ENCODE data around the gene COL4A2.

Gene COL4A2

DNA sequence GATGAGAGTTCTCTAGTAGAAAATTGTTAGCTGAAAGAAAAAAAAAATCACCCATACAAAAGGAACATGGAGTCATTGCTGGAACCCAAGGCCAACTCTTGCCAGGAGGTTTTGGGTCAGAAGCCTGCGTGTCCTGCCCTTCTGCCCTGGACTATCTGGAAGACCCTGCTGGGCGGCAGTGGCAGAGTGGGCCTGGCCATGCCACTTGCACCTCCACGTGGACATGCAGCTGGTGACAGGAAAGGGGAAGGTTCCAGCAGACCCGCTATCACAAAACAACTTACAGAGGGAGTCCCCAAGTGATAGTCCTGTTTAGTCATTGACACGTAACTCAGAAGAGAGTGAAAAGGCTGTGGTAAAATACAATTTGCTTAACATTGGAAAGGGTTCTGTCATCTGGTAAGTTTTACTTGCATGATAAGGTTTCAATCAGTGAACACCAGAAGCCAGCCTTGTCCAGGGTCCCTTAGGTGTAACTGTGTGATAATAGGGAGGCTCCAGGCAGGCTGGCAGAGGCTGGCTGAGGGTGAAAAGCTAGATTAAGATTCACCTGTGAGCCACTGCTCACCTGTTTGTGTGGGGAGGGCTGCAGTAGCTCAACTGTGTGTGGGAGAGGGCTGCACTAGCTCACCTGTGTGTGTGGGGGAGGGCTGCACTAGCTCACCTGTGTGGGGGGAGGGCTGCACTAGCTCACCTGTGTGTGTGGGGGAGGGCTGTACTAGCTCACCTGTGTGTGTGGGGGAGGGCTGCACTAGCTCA lies 47.8 kb downstream of the COL4A2 start:
- DNase-seq (ENCODE audit: low read depth, low spot score), result no peak

DNA sequence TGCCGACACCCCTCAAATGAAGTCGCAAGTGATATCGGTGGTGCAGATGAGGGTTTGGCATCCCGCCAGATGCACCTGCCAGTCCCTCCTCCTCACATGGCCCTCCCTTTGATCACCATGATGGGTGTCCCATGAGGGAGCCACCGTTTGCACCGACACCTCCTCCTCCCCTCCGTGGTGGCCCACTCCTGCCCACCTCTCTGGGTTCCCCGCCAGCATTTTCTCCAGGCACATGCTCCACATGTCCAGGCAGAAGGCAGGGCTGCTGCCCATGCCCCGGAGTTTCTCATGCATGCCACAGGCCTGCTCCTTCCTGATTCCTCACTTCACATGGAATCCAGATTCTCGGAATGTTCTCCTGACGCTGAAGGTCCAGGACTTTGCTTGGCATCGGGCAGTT lies 49.3 kb downstream of the COL4A2 start:
- DNase-seq (ENCODE audit: low read depth, low spot score), result no peak

DNA sequence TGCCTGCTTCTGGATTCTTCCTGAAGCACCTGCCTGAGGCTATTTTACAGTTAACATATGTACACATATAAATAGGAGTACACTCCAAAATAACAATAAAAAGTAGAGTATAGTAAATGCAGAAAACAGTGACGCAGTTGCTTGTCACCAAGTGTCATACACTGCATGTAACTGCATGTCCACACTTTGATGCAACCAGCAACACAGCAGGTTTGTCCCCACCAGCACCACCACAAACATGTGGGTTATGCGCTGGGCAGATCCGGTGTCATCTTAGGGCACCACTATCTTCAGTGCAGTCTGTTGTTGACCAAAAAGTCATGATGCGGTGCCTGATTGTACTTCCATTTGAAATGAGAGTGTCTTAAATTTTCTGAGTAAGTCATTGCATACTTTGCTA lies 51.3 kb downstream of the COL4A2 start:
- no peak for DNase-seq (ENCODE audit: low read depth, low spot score)

DNA sequence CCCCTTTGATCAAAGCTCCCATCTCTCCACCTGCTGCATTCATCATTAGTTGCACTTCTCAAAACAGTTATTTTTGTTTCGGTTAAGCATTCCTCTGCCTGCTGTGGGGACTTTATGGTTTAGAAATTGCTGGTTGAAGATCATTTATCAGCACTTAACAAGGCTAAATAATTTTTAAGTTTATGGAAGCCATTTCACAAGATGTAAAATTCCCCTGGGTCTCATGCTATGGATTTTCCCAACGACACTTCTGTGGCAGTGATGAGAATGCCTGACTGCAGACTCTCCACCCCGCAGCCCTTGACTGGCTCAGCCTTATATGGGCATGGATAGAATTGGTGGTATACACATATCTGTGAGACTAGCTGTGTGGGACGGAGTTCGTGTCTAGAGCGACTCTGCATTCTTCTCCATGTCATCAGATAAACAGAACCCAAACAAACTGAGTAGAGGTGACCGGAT lies 52.8 kb downstream of the COL4A2 start:
- DNase-seq (ENCODE audit: low read depth, low spot score), result no peak

DNA sequence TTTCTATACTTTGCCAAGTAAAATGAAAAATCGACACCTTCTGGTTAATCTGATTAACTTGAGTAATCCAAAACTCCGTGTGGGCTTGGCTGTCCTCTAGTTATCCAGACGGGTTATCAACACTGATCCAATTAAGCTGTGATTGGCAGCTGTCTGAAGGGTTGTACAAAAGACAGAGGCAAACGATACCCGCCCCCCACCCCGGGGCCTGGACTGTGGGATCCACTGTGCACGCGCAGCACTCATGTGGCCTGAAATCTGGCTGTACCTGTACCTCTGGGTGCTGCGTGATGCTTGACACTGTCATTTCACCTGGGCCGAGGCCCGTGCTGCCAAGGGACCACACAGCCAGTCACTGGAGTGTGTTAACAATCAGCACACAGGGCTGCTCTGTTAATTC lies 53.5 kb downstream of the COL4A2 start:
- DNase-seq (ENCODE audit: low read depth, low spot score), result no peak

DNA sequence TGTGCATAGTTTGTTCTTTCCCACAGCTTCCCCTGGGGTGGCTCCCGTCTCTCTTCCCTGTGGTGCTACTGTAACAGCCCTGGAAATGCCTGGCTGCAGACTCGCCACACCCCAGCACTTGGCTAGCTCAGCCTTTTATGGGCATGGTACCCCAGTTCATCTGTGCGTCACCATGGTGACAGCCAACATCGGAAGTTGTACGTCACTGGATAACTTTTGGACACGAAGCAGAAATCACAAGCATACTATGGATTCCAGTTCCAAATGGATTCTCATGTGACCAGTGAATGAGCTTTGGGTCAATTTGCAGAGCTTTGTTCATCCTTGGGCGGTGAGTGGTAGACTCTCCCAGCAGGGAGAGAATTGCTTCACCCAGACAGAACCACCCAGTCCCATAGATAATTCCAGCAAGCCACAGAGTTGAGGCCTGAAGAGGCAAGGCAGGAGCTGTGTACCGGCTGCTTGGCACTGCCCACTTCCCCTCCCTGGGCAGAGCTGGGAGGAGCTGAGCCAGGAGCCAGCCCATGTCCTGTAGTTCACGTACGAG lies 54.4 kb downstream of the COL4A2 start:
- DNase-seq (ENCODE audit: low read depth, low spot score), result peak; percentile 97

DNA sequence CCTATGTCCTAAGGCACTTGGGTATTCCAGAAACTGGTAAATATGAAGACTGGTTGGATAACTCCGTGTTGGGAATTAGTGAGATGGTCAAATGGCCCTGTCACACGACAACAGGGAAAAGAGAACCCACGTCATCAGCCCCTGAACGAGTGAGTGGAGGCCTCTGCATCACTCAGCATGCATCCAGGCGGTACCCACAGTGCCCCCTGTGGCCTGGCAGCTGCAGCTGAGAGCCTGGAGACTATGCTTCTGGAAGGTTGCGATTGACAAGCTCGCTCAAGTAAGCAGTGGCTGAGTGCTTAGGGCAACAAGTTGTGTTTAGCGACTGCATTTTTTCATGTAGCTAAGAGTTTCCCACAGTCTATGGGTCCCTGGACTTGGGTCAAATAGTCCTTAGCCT lies 55.9 kb downstream of the COL4A2 start:
- no peak for DNase-seq (ENCODE audit: low read depth, low spot score)

DNA sequence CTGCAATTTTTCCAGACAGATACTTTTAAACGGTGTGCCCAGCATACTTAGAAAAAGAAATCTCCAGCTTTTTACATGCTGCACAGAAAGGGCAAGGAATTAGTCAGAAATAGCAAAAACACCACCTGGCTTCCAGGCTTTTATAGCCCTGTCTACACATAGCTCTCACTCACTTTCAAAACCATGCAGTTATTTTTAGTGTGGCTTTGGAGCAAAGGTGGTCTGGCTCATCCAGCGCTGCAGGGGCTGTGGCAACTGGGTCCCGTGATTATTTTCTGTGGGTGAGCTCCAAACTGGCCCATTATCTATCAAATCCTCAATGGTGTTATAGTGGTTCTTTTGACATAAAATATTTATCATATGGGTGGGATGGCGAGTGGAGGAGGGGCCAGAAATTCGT lies 57.0 kb downstream of the COL4A2 start:
- DNase-seq (ENCODE audit: low read depth, low spot score), result no peak

DNA sequence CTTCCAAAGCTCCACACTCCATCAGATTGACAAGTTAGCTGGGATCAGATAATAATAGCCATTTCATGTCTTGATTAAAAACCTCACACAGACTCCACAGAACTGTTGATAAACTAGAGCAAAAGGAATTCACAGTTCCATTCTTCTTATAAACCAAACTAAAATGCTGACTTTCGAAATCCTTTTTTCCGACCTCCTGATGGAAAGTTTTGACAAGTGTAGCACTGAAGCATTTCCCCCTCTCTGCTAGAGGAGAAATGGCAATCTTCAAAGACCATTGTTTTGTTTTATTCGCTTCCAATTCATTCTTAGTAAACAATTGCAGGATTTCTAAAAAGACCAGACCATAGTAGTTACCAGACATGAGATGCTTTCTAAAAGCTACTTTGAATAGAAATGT lies 58.8 kb downstream of the COL4A2 start:
- DNase-seq (ENCODE audit: low read depth, low spot score), result no peak

DNA sequence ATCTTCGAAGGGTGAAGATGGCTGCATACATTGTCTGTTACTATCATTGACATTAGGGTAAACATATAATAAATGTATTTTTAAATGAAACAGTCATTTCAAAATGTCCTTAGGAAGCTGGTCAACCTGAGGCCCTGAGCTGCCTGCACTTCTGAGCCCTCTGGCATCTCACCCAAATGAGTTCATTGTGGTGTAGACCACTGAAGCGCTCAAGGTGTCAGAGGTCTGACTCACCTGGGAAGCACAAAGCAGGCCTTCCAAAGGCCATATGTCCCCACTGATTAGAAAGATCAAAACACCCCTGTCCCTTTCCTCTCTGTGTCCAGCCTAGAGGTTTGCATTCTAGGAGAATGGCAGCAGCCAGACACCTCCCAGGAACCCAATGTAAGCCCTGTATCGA lies 59.6 kb downstream of the COL4A2 start:
- no peak for DNase-seq (ENCODE audit: low read depth, low spot score)

DNA sequence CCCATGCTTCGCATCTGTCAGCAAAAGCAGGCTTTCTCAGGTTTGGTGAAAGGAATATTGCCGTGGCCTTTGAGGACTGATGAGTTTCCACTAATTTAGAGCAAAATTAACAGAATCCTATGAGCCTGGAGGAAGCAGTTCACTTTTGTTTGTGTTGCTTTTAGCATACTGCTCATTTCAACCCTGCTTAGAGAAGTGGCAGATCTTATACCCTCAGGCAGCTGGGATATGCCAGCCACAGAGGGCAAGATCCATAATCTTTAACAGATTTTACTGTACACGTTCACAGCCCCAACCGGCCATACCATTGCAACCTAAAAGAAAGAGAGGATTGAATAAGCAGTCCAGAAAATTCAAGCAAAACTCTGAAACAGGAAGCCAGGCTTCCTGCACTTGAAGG lies 60.5 kb downstream of the COL4A2 start:
- DNase-seq (ENCODE audit: low read depth, low spot score), result no peak

DNA sequence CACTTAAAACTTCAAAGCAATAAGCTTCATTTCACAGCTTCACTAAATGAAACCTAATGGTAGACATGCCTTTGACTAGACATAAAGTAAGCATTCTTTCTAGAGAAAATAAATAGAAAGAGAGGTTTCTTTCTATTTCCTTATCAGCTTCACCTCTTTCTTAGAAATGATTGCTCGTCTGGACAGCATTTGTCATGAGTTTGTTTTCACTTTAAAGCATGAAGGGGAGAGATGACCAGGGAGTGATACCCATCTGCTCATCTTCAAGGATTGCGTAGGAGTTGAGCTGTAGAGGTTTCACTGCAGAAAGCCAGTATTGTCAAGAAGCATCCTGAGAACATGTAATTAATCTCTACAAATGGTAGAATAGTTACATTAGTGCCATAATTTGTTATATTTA lies 61.3 kb downstream of the COL4A2 start:
- DNase-seq (ENCODE audit: low read depth, low spot score), result no peak

DNA sequence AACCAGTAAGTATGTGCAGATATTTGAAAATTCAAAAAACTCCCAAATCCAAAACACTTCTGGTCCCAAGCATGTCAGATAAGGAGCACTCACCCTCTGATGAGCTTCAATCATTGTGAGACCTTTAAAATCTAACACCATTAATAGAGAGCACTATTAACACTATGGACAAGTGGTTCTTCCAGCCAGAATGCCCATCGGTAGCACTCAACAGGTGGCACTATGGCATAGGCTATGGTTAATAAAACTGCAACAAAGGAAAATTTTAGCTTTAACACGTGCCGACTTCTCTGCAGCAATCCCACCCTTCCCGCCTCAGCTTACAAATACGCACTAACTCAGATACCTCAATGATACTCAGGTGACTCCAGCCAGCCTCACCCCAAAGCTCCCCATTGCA lies 62.3 kb downstream of the COL4A2 start:
- DNase-seq (ENCODE audit: low read depth, low spot score), result no peak

DNA sequence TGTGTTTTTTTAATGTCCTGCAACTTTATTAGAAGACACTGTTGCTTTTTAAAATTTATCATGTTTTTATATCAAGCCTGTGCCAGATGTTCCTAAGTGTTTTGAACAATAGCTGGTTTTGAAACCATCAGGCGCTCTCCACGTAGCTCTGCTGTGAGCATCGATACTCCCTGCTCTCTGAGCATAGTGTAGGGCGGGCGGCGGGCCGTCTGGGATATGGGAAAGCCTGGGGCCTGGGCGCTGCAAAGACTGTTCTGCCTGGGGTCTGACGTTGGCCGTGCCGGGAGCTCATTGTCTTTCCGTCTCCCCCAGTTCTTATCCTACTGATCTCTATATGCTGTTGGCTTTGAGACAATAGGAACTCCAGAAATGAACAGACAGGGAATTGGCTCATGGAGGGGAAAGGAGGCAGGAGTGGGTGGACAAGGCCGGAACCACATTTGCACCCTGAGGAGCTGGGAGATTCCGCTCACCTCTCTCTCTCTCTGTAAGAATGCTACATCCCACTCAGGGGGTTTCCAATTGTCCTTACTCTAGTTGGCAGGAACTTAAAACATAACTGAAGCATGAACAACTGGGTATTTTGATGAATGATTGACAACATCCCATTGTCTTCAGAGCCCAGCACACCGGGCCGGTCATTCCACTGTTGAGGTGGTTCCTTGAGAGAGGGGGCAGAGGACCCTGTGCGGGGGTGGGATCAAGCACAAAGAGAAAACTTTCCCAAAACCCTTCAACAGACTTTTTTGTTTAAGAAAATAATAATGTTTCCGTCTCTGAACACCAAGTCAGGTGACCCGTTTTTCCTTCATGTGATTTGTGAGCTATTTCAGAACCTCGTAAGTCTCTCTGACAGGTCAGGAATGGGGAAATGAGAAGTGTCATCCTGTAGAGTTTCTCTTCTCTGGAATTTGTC lies 64.7 kb downstream of the COL4A2 start:
- no peak for DNase-seq (ENCODE audit: low read depth, low spot score)

DNA sequence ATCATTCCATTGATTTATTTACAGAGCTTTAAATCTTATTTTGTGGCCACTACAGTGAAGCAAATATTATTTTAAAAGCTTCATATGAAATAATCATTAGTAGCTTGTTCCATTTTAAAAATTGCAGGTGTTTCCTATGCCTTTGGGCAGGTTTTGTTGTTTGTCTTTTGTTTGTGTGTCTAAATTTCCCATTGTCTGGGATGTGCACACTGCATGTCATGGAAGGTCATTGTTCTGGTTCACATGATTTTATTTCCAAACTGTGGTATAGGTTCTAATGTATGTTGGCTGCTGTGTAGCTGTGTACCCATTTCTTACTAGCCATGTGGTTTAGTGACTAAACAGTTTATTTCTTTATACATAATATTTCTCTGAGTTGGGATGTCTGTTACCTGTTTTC lies 65.6 kb downstream of the COL4A2 start:
- DNase-seq (ENCODE audit: low read depth, low spot score), result no peak

DNA sequence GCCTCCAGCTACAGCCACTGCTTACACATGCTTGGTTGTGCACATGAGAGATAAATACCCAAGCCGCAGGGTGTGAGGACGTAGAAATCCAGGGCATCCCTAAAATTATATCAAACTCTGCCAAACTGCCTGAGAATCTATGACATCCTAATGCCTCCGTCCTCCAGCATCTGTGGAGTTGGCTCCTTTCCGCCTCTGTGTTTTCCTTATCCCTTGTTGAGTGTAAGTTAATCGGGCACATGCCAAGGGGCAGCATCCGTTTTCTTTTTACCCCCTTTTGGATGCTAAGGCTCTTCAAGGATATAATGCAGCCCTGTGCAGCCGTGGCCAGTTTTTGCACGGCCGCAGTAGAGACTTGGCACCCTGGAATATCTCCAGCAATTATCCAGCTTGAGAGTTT lies 66.5 kb downstream of the COL4A2 start:
- no peak for DNase-seq (ENCODE audit: low read depth, low spot score)

DNA sequence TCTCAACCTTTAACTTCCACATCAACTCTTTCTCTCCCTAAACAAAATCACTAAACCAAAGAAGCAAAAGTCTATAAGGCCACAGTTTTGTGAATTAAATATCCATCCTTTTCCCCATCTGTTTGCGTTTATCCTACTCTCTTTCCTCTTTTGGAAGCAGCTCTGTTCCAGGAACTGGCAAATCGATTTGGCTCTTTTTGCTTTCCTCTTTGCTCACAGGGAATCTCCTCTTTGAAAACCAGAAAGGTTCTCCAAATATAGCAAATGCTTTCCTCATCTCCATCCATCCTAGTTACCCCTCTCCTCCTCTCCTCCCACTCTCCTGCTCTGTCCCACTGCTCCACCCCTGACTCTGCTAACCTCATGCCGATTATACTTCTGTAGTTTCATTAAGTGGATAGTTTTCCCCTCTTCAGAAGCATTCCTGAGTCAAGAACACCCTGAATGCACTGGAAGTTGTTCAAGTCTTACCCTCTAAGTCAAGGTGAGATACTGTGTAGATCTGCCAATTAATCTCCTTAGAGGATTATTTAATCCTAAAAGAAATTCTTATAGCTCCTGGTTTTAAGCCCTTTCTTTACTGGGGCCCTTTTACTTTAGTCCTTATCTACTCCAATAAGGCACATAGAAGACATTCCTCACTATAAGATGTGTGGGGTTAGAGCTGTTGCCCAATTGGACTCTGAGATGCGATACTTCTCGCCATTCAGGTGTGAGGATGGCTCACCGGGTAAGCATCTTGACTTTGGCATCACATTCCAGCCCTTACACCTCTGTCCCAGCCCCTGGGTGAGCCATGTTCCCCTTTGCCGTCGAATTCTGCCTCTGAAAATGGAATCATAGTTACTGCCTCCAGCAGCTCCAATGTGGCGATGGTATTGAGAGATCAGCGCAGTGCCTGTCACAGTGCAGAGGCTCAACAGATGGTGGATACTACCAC lies 67.6 kb downstream of the COL4A2 start:
- DNase-seq (ENCODE audit: low read depth, low spot score), result no peak

DNA sequence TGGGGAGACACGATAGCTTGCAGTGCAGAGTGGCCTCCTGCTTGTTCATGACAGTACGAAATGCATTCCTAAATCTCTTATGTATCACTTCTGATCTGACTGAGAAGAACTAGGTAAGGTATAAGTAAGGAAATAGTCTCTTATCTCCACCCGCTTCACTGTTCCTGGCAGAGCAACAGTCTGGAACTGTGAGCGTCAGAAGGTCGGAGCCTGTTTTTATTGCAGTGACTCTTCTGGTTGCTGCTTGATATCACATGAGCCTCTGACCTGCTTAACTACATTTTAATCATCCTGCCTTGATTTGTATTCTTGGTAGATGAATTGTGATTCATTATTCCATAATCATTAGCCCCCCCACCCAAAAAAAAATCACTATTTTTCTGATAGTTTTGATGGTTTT lies 69.0 kb downstream of the COL4A2 start:
- DNase-seq (ENCODE audit: low read depth, low spot score), result no peak

DNA sequence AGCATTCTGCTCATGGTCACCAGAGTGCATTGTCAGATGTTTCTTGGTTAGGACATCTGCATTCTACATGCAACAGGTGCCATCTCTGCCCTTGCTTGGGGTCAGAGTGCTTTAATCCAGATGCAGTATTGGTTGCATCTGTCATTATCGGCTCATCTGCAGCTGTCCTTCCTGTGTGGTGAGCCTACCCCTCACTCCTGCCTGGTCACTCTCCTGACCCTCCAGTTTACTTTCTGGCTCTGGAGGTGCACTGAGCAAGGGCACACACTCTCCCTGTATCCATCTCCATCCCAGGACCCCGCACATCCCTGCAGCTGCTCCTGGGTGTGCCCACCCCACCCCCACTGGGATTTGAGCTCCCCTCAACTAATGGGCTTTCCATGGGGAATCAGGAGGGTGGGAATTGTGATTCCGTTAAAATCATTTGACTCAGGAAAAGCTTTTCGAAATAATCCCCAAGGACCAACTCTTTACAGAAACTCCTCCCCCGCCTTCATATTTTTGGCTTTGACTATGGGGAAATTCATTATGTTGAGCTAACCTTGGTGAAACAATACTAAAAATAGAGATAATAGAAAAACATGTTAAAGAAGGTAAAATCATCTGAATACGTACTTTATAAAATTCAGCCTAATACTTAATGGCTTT lies 70.2 kb downstream of the COL4A2 start:
- no peak for DNase-seq (ENCODE audit: low read depth, low spot score)

DNA sequence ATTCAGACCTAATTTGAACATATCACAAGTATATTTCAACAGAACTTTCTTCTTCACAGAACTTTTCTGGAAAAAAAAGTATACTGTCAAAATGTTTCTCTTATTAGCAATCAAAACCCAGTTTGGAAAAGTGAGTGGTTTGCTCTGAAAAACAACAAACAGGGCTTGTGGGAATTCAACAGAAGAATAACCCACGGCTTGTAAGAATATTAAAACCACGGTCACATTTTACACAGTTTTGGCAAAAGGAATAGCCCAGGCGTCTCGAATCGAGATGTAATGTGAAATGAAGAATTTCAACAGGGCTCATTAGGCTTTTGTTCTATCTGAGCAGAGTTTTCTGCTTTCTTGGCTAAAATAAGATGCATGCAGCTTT lies 70.7 kb downstream of the COL4A2 start:
- DNase-seq (ENCODE audit: low read depth, low spot score), result no peak

DNA sequence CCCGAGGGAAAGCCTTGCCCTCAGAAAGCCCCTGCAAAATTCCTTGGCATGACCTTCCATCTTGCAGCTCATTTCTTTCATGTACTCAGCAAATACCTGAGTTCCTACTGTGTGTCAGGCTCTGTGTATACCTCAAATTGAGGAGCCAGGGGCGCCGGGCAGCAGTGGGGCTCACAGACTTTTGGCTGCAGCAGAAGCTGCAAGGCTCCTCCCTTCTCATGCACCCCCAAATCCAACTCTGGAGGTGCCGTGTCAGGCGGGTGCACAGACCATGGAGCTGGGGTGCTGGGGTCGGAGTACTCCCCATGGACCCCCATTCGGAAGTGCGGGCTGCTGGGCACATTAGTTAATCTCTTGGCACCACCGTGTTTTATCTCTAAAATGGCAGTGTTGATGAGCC lies 72.3 kb downstream of the COL4A2 start:
- DNase-seq (ENCODE audit: low read depth, low spot score), result no peak
